DMS153 treated with DMSO at 0.1 percent for 48 hours (cell line): ENCODE data around the gene TRAPPC2L.
A peak's percentile ranks its signal among the peaks of the same experiment; 100 is the strongest.

ENCODE experiments used
- DNase-seq: peaks from one replicate; lab custom pipeline; 2025; ENCODE audit not compliant: unreplicated experiment; lab: John Stamatoyannopoulos, UW

TRAPPC2L gene

GRCh38 chr16:88857728-88858339 lies 907 bp downstream of the TRAPPC2L start:
- no peak for DNase-seq

DNA sequence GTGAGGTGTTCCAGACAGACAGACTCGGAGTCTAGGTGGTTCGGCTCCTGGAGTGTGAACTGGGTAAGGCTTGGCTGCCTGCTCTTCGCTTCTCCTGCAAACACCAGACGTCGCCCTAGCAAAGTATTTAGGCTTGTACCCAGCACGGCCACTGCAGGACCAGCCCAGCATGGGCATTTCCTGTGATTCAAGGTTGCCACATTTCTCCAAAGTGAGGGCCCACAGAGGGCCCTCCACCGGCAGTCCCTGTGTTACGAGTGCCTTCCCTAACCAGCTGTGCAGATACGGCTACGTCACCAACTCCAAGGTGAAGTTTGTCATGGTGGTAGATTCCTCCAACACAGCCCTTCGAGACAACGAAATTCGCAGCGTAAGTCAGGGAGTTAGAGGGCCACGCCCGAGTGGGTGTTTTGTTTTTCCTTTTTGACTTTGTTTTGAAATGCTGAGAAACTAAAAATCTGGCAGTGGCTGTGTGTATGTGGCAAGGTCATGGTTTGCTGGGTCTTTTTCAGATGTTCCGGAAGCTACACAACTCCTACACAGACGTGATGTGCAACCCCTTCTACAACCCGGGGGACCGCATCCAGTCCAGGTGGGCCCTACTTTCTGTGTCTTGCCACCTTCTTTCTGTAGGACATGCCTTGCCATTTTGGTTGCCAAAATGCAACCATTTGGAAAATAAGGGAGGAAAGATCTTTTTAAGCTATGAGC lies 2.6 kb downstream of the TRAPPC2L start:
- DNase-seq = no peak

DNA sequence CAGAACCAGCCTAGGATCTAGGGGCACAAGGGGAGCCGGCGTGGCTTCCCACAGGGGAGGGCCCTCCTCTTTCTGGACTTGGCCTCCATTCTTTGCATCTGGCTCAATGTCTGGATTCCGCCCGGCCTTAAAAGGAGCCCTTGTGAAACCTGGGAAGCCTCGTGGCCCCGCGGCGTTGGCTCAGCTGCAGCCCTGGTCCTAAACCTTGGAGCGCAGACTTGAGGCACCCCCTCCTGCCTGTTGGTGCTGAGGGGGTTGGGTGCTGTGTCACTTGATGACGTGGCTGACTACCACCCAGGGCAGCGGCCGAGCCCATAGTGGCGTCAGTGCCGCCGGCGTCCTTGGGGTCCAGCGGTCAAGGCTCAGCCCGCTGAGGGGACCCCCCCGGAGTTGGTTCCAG lies 4.4 kb downstream of the TRAPPC2L start:
- no peak for DNase-seq

DNA sequence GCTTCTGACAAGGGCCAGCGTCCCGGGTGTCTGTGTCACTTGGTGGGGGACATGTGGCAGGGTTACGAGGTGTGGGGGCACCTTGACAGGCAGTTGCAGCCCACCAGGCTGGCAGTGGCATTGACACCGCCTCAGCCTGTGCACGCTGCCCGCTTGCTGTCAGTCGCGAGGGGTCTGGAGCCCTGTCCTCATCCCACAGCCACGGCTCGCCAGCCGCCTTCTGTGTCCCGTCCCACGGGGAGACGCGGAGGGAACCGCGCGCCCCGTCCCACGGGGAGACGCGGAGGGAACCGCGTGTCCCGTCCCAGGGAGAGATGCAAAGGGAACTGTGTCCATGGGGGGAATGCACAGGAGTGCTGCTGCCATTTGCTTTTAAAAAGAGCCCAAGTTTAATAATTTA lies 6.0 kb downstream of the TRAPPC2L start:
- DNase-seq = no peak

GRCh38 chr16:88863426-88863825 lies 6.5 kb downstream of the TRAPPC2L start:
- no peak for DNase-seq

- no peak for DNase-seq
These were observed 7.2 kb downstream of the TRAPPC2L start for GRCh38 chr16:88864099-88864498.

DNA sequence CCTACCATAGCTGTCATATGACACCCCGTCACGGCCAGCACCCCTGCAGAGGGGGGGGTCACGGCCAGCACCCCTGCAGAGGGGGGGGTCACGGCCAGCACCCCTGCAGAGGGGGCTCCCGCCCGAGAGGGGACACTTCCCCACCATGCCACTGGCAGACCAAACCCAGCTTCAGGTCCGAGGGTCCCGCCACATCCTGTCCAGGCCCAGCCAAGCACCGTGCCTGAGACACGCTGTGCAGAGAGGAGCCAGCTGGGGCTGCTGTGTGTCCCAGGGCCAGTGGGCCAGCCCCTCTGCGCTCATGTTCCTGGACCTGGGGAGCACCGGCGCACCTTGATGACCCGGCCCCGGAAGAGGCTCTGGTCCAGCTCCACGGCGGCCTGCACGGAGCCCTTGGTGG lies 7.6 kb downstream of the TRAPPC2L start:
- DNase-seq = no peak

- no peak for DNase-seq
These were observed 8.4 kb downstream of the TRAPPC2L start for GRCh38 chr16:88865310-88865709.

- DNase-seq = no peak
These were observed 8.8 kb downstream of the TRAPPC2L start for GRCh38 chr16:88865742-88866141.

- peak; percentile 2 for DNase-seq
These were observed 9.4 kb downstream of the TRAPPC2L start, which contains the start of gene PABPN1L for GRCh38 chr16:88866151-88866920. Gene PABPN1L, minus strand, starts transcription at chr16:88866660. Its CDS starts 54 bp downstream, at chr16:88866606.

DNA sequence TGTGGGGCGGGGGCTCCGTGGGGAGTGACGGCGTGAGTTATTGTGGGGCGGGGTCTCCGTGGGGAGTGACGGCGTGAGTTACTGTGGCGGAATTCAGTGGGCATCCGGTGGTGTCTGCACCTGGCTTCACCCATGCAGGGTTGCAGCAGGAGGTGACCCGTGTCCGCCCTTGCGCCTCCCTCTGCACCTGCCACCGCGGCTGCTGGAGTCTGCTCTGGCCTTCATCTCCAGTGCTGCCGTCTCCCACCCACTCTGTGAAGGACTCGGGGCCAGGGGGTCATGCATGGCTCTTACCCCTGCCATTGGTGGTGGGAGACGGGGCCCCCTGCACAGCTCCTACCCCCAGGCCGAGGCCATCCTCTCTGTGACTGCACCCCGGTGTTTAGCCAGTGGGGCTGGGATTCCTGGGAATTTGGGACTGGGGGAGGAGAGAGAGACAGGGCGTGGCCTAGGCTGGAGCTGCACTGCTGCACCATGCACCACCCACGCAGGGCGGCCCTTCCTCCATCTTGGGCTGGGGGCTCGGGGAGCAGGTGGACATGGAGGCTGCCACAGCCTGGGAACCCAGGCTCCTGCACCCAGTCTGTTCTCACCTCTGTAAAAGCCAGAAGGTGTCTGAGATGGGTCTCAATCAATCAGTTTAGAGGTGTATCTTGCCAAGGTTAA lies 10.8 kb downstream of the TRAPPC2L start:
- no peak for DNase-seq

DNA sequence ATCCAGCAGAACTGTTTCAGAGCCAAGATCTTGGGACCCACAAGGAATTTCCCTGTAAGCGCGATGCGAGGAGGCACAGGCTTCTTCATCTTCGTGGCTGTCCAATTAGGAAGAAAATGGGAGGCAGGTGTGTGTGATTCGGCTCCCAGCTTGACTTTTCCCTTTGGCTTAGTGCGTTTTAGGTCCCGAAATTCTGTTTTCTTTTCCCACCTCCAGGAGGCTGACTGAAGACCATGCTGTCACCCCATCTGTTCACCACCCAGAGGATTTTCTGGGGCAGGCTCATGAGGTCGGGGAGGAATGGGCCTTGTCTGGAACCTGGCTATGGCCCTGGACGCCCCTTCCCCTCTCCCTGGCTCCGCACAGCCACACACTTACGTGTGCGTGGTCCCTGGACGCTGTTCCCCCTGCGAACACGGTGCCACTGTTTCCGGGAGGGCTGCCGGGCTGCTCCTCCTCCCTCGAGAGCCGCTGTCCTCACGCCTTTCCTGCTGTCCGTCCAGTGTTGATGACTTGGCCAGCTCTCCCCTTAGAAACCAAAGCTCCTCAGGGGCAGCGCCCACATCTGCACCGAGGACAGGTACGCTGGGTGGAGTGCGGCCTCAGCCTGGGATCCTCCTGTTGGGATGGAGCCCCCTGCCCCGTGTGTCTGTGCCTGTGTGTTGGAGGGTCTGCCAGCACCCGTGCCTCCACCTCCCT lies 12.2 kb downstream of the TRAPPC2L start:
- no peak for DNase-seq

DNA sequence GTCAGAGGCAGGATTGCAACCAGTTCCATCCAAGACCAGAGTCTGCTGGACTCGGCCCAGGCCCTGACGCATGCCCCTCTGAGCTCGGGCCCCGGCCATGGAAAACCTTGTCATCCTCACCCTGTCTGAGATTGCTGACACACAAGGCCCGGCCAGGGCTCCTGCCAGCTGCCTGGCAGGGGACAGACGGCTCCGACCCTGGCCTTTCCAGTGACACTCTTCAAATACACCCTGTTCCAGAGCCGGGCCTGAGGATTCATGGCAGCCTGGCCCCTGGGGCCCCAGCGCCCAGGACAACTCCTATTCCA lies 12.7 kb downstream of the TRAPPC2L start:
- no peak for DNase-seq

- DNase-seq = peak; percentile 8
These were observed 13.9 kb downstream of the TRAPPC2L start for GRCh38 chr16:88870608-88871348.

GRCh38 chr16:88871349-88871702 lies 14.4 kb downstream of the TRAPPC2L start:
- no peak for DNase-seq

DNA sequence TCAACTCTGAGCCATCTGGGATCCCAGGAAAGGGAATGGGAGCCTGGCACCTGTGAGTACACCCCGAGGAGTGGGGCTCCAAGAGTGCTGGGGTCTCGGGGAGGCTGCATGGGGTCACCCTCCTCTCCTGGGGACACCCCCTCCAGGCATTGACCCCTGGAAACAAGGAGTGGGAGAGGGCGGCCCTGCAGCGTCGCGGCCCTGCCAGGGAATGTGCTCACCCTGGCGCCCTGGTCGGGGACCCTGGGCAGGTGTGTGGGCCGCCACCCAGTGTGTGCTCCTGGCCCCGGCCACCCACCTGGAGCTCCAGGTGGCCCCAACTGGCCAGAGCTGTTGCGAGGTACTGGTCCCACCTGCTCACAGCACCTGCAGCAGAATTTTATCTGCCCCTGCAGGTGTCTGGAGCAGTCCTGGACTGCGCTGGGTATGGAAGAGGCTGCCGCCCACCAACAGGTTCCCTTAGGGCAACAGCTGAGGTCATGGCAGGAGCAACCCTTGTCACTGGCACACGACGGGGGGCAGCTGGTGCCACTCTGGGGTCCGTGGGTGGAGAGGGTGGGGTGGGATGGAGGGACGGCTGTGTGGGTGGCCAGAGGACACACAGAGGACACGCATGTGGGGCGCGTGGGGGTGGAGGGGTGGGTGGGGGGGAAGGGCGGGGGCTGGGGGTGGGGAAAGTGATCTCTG lies 14.9 kb downstream of the TRAPPC2L start:
- no peak for DNase-seq

DNA sequence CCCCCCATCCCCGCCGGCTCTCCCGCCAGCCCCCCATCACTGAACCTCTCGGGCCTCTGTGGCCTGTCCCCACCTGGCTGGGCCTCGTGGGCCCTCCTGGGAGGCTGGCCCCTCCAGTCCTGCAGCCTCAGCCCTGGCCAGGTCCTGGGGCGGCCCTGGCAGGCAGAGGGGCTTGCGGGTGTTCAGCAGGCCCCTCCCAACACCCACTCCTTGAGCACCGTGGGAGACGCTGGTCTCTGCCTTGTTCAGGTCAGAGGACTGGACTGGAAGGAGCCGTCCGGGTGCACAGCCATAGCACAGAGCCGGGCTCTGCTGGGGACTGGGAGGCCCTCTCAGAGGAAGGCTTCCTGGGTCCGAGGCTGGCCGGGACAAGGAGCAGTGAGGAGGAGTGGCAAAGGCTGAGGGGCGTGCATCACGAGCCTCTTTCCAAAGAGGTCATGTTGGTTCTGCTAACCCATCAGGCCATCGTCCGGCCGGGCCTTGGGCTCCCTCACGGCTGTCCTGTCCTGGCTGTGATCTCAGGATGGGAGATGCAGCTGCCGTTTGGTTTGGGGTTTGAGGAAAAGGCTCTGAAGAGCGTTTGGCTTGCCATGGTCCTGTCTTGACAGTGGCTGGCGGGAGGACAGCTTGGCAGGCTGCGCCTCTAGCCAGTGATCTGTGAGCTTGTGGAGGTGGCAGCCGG lies 15.9 kb downstream of the TRAPPC2L start:
- no peak for DNase-seq

DNA sequence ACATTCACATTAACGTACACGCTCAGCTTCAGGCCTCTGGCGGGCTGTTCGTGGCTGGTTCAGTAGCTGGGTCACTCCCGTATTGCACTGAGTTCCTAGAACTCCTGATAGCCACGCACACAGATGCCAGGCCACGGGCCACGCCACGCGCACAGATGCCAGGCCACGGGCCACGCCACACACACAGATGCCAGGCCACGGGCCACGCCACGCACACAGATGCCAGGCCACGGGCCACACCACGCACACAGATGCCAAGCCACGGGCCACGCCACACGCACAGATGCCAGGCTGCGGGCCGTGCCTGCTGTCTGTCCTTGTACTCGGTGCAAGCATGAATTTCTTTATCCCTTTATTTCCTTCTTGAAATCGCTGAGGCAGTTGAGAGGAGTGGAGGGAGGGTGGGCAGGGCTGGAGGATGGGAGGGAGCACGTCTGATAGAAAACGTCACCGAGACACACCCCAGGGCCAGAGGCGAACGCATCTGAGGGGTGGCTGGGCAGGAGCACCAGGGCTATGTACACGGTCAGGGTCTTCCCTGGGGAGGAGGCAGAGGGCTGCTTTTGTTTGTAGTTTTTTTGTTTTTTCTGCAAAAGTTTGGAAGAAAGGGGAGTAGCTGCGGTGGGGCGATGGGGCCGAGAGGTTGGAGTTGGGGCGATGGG lies 18.1 kb downstream of the TRAPPC2L start:
- no peak for DNase-seq

DNA sequence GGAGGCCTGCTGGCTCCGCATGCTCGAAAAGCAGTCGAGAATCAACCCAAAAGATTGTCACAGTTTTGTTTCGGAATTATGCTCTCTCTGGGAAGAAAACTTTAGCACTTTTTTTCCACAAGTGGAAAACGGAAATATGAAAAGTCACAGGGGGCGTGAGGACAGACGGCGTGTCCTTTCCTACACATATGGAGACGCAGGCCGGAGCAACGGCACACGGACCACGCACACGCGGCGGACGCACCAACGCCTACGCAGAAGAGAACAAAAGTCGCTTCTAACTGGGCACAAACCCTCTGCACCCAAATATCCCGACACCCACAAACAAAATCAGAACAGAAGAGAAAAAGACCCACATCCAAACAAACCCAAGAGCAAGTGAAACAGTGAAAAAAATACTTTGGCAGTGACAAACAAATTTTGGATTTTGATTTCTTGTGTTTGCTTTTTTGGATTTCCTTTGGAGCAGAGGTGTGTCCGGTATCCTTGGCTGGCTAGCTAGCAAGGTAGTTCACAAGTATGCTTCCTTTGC lies 18.8 kb downstream of the TRAPPC2L start:
- no peak for DNase-seq
